Measurements from ENCODE around the gene ZNF35. TPM values are rescaled to one million over a fixed set of nuclear protein-coding genes. Genes with fewer than 3 reads are reported as not detected.
A peak's percentile ranks its signal among the peaks of the same experiment; 100 is the strongest.

Gene ZNF35
- total RNA-seq, 1 experiment from 2014 or later, result 12.0 TPM

GRCh38 chr3:44642337-44642736 lies 6.2 kb upstream of the ZNF35 start:
- TF ChIP-seq EZH2phosphoT487 (IDR thresholded peaks at IDR 0.05; ENCODE audit: borderline replicate concordance, low read length) (no peak), EZH2 (IDR thresholded peaks at IDR 0.05; ENCODE audit: low read length, unreplicated experiment) (no peak)
- TF ChIP-seq, protein P1, sequence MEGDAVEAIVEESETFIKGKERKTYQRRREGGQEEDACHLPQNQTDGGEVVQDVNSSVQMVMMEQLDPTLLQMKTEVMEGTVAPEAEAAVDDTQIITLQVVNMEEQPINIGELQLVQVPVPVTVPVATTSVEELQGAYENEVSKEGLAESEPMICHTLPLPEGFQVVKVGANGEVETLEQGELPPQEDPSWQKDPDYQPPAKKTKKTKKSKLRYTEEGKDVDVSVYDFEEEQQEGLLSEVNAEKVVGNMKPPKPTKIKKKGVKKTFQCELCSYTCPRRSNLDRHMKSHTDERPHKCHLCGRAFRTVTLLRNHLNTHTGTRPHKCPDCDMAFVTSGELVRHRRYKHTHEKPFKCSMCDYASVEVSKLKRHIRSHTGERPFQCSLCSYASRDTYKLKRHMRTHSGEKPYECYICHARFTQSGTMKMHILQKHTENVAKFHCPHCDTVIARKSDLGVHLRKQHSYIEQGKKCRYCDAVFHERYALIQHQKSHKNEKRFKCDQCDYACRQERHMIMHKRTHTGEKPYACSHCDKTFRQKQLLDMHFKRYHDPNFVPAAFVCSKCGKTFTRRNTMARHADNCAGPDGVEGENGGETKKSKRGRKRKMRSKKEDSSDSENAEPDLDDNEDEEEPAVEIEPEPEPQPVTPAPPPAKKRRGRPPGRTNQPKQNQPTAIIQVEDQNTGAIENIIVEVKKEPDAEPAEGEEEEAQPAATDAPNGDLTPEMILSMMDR (conservative IDR thresholded peaks at IDR 0.05; ENCODE audit: low read depth, low read length), result no peak
- intact Hi-C loops (cut with micrococcal nuclease), result loop anchor here (10.0 kb wide), 1 partner anchor 242 kb away; no protein-coding TSS in a partner anchor

DNA sequence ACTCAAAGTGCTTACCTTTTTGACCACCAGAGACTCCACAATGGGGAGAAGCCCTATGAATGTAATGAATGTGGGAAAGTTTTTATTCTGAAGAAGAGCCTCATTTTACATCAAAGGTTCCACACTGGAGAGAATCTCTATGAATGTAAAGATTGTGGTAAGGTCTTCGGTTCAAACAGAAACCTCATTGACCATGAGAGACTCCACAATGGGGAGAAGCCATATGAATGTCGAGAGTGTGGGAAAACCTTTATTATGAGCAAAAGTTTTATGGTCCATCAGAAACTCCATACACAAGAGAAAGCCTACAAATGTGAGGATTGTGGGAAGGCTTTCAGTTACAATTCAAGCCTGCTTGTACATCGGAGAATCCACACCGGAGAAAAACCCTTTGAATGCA lies 5.5 kb upstream of the ZNF35 start:
- H3K9me3 ChIP-seq (ENCODE audit: low read length), result peaks cover 41% of the 10 kb centered on the region
- CTCF ChIA-PET, result no interaction called here
- H3K4me1 ChIP-seq (ENCODE audit: insufficient read depth, low read length), result peaks cover 2% of the 10 kb centered on the region; the same call in 1 of the 2 replicates
- no peak overlapping the region for H2AFZ ChIP-seq (ENCODE audit: low read length)
- intact Hi-C loops (cut with micrococcal nuclease), result loop anchor here (10.0 kb wide), 1 partner anchor 242 kb away; no protein-coding TSS in a partner anchor
- TF ChIP-seq EZH2phosphoT487 (IDR thresholded peaks at IDR 0.05; ENCODE audit: borderline replicate concordance, low read length), result no peak
- peaks cover 59% of the 10 kb centered on the region for H3K36me3 ChIP-seq (ENCODE audit: low read depth, low read length)
- DNase-seq (no peak), ATAC-seq (no peak)
- 0 out of 2 replicates have a peak, but pooled peaks cover 2% of the 10 kb centered on the region for H3K79me2 ChIP-seq (ENCODE audit: low read length)
- no peaks in the 10 kb centered on the region for H4K20me1 ChIP-seq (ENCODE audit: low read length)
- no peak overlapping the region for H3K4me3 ChIP-seq (ENCODE audit: low read length)
- H3K9ac ChIP-seq (ENCODE audit: low read length), result no peak overlapping the region
- H3F3A ChIP-seq (ENCODE audit: low read length, unreplicated experiment), result no peaks in the 10 kb centered on the region
- no peaks in the 10 kb centered on the region for H3K9me2 ChIP-seq (replicated peaks; ENCODE audit: low read length)
- H3K27me3 ChIP-seq (ENCODE audit: low read length), result no peaks in the 10 kb centered on the region
- no peak overlapping the region for H3K4me2 ChIP-seq (ENCODE audit: low read length)
- BruUV-seq (replicated peaks), result TSS peak; percentile 8
- H3K27ac ChIP-seq (ENCODE audit: low read length), result no peak overlapping the region
- POLR2A ChIA-PET (ENCODE audit: unreplicated experiment), result no interaction called here

More at GRCh38 chr3:44642337-44642736, 6.2 kb upstream of the ZNF35 start:
- DNase-seq (no peak), ATAC-seq (no peak)
- no peaks in the 10 kb centered on the region for H3K27me3 ChIP-seq (ENCODE audit: low read length)
- peaks cover 41% of the 10 kb centered on the region for H3K9me3 ChIP-seq (ENCODE audit: low read length)
- H3K4me2 ChIP-seq (ENCODE audit: low read length), result no peak overlapping the region
- H3K9ac ChIP-seq (ENCODE audit: low read length), result no peak overlapping the region
- no peaks in the 10 kb centered on the region for H3F3A ChIP-seq (ENCODE audit: low read length, unreplicated experiment)
- no peaks in the 10 kb centered on the region for H3K4me1 ChIP-seq (ENCODE audit: insufficient read depth, low read length)
- no peak overlapping the region for H3K27ac ChIP-seq (ENCODE audit: low read length)
- CTCF ChIA-PET, result no interaction called here
- H2AFZ ChIP-seq (ENCODE audit: low read length), result no peak overlapping the region
- H4K20me1 ChIP-seq (ENCODE audit: low read length), result no peaks in the 10 kb centered on the region
- no TSS peak for BruUV-seq (replicated peaks)
- H3K36me3 ChIP-seq (ENCODE audit: low read depth, low read length), result peaks cover 65% of the 10 kb centered on the region
- no peak overlapping the region; the same call in 1 of the 2 replicates for H3K4me3 ChIP-seq (ENCODE audit: low read length)
- H3K79me2 ChIP-seq (ENCODE audit: low read length), result no peaks in the 10 kb centered on the region
- POLR2A ChIA-PET (ENCODE audit: unreplicated experiment), result no interaction called here
- no peaks in the 10 kb centered on the region for H3K9me2 ChIP-seq (replicated peaks; ENCODE audit: low read length)

DNA sequence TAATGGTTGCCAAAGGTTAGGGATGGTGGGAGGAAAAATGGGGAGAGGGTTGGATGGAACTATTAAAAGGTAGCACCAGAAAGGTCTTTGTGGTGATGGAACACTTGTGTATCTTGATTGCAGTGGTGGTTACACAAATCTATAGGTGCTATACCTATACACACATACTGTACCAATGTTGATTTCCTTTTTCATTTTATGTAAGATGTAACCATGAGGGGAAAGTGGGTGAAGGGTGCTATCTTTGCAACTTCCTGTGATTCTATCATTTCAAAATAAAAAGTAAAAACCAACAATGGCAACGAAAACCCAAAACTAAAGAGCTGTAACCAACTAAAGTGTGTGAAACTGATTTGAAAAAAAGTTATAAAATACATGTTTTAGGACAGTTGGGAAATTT lies 761 bp upstream of the ZNF35 start:
- no peaks in the 10 kb centered on the region for H3K27me3 ChIP-seq (ENCODE audit: low read length)
- DNase-seq (no peak), ATAC-seq (no peak)
- BruUV-seq (replicated peaks), result no TSS peak
- peaks cover 3% of the 10 kb centered on the region; the same call in 1 of the 2 replicates for H3K4me1 ChIP-seq (ENCODE audit: insufficient read depth, low read length)
- H3K4me2 ChIP-seq (ENCODE audit: low read length), result peak overlapping the region; percentile 88
- H2AFZ ChIP-seq (ENCODE audit: low read length), result peak overlapping the region; percentile 91
- H3F3A ChIP-seq (ENCODE audit: low read length, unreplicated experiment), result no peaks in the 10 kb centered on the region
- H3K36me3 ChIP-seq (ENCODE audit: low read depth, low read length), result peaks cover 37% of the 10 kb centered on the region
- TF ChIP-seq EZH2 (IDR thresholded peaks at IDR 0.05; ENCODE audit: low read length, unreplicated experiment) (no peak), EZH2phosphoT487 (IDR thresholded peaks at IDR 0.05; ENCODE audit: borderline replicate concordance, low read length) (no peak)
- TF ChIP-seq, protein P1 (conservative IDR thresholded peaks at IDR 0.05; ENCODE audit: low read depth, low read length), result no peak
- no peaks in the 10 kb centered on the region for H3K9me2 ChIP-seq (replicated peaks; ENCODE audit: low read length)
- H3K79me2 ChIP-seq (ENCODE audit: low read length), result peaks cover 27% of the 10 kb centered on the region
- no peak overlapping the region for H3K27ac ChIP-seq (ENCODE audit: low read length)
- peak overlapping the region; percentile 74 for H3K4me3 ChIP-seq (ENCODE audit: low read length)
- intact Hi-C loops (cut with micrococcal nuclease), result loop anchor here (1.0 to 10.0 kb wide), 3 partner anchors 23 to 237 kb away; no protein-coding TSS in a partner anchor
- CTCF ChIA-PET, result no interaction called here
- no peaks in the 10 kb centered on the region for H4K20me1 ChIP-seq (ENCODE audit: low read length)
- peak overlapping the region; percentile 88; the same call in 1 of the 2 replicates for H3K9ac ChIP-seq (ENCODE audit: low read length)
- H3K9me3 ChIP-seq (ENCODE audit: low read length), result peaks cover 14% of the 10 kb centered on the region
- POLR2A ChIA-PET (ENCODE audit: unreplicated experiment), result no interaction called here
